T1000 (cell line): Measurements from ENCODE around the gene NEDD4L.
"Not testable (repeated sequence)": the region's sequence is repeated elsewhere in the genome, so short reads cannot be mapped to it uniquely, and the experiment has no call there.

Experiments used
- DNase-seq: peaks from one replicate; lab custom pipeline; 2025; ENCODE audit warnings: mixed read lengths; lab: John Stamatoyannopoulos, UW

Gene NEDD4L

GRCh38 chr18:58379443-58379842 lies 335.4 kb downstream of the NEDD4L start:
- DNase-seq, result no peak

GRCh38 chr18:58380113-58380512 lies 336.1 kb downstream of the NEDD4L start:
- DNase-seq, result not testable (repeated sequence)

- no peak for DNase-seq
Measured at GRCh38 chr18:58381676-58382411, 337.8 kb downstream of the NEDD4L start.

- DNase-seq, result no peak
Measured at GRCh38 chr18:58382446-58382845, 338.4 kb downstream of the NEDD4L start.

- no peak for DNase-seq
Measured at GRCh38 chr18:58385472-58385871, 341.4 kb downstream of the NEDD4L start.

GRCh38 chr18:58386780-58387179 lies 342.8 kb downstream of the NEDD4L start:
- DNase-seq, result no peak

GRCh38 chr18:58387716-58388115 lies 343.7 kb downstream of the NEDD4L start:
- DNase-seq, result no peak

- no peak for DNase-seq
Measured at GRCh38 chr18:58388736-58389135, 344.7 kb downstream of the NEDD4L start.

GRCh38 chr18:58389745-58390144 lies 345.7 kb downstream of the NEDD4L start:
- no peak for DNase-seq

GRCh38 chr18:58390399-58390798 lies 346.4 kb downstream of the NEDD4L start:
- no peak for DNase-seq

GRCh38 chr18:58391231-58391825 lies 347.3 kb downstream of the NEDD4L start:
- DNase-seq, result no peak

GRCh38 chr18:58391932-58392323 lies 347.9 kb downstream of the NEDD4L start:
- no peak for DNase-seq

- DNase-seq, result no peak
Measured at GRCh38 chr18:58392324-58393000, 348.4 kb downstream of the NEDD4L start.

- DNase-seq, result no peak
Measured at GRCh38 chr18:58393295-58393694, 349.3 kb downstream of the NEDD4L start.

GRCh38 chr18:58394046-58394445 lies 350.0 kb downstream of the NEDD4L start:
- DNase-seq, result peak; percentile 10

- no peak for DNase-seq
Measured at GRCh38 chr18:58394602-58395425, 350.8 kb downstream of the NEDD4L start.

- no peak for DNase-seq
Measured at GRCh38 chr18:58396144-58396543, 352.1 kb downstream of the NEDD4L start.

- DNase-seq, result no peak
Measured at GRCh38 chr18:58396966-58397365, 352.9 kb downstream of the NEDD4L start.

- no peak for DNase-seq
Measured at GRCh38 chr18:58397385-58398132, 353.5 kb downstream of the NEDD4L start.

GRCh38 chr18:58398648-58399398 lies 354.8 kb downstream of the NEDD4L start:
- DNase-seq, result no peak

GRCh38 chr18:58400331-58400870 lies 356.4 kb downstream of the NEDD4L start:
- no peak for DNase-seq
